ENCODE data around the gene FOXO1.

Gene FOXO1

GRCh38 chr13:40596484-40596883, 70.0 kb downstream of the FOXO1 start:
- TF ChIP-seq EP300 (IDR thresholded peaks at IDR 0.05; ENCODE audit: borderline replicate concordance) (no peak), NFIC (IDR thresholded peaks at IDR 0.05) (no peak), REST (IDR thresholded peaks at IDR 0.05; ENCODE audit: low read depth) (no peak), FOXM1 (IDR thresholded peaks at IDR 0.05; ENCODE audit: borderline replicate concordance, low read depth) (no peak), USF1 (IDR thresholded peaks at IDR 0.05) (no peak), YY1 (IDR thresholded peaks at IDR 0.05; ENCODE audit: low read depth) (no peak), TAF1 (IDR thresholded peaks at IDR 0.05; ENCODE audit: low read depth) (no peak), TEAD4 (IDR thresholded peaks at IDR 0.05) (no peak), CREB1 (IDR thresholded peaks at IDR 0.05; ENCODE audit: low read depth) (no peak), RAD21 (IDR thresholded peaks at IDR 0.05; ENCODE audit: low read depth) (no peak), EGR1 (IDR thresholded peaks at IDR 0.05) (no peak), TCF12 (IDR thresholded peaks at IDR 0.05; ENCODE audit: low read depth) (no peak), CEBPB (IDR thresholded peaks at IDR 0.05) (no peak), MAX (IDR thresholded peaks at IDR 0.05) (no peak)

GRCh38 chr13:40595693-40596092, 70.7 kb downstream of the FOXO1 start:
- TF ChIP-seq TEAD4 (IDR thresholded peaks at IDR 0.05): no peak

- TF ChIP-seq NFIC (IDR thresholded peaks at IDR 0.05): no peak
- TF ChIP-seq CEBPB (IDR thresholded peaks at IDR 0.05): no peak
- no peak for TF ChIP-seq TEAD4 (IDR thresholded peaks at IDR 0.05)
- TF ChIP-seq RAD21 (IDR thresholded peaks at IDR 0.05; ENCODE audit: low read depth): no peak
- TF ChIP-seq YY1 (IDR thresholded peaks at IDR 0.05; ENCODE audit: low read depth): no peak
- TF ChIP-seq USF1 (IDR thresholded peaks at IDR 0.05): no peak
- no peak for TF ChIP-seq TAF1 (IDR thresholded peaks at IDR 0.05; ENCODE audit: low read depth)
- TF ChIP-seq EP300 (IDR thresholded peaks at IDR 0.05; ENCODE audit: borderline replicate concordance): no peak
- TF ChIP-seq CREB1 (IDR thresholded peaks at IDR 0.05; ENCODE audit: low read depth): no peak
- TF ChIP-seq MAX (IDR thresholded peaks at IDR 0.05): no peak
Observed at GRCh38 chr13:40592035-40592434, 74.4 kb downstream of the FOXO1 start.

GRCh38 chr13:40591091-40591490, 75.3 kb downstream of the FOXO1 start:
- TF ChIP-seq NFIC (IDR thresholded peaks at IDR 0.05) (no peak), TAF1 (IDR thresholded peaks at IDR 0.05; ENCODE audit: low read depth) (no peak), REST (IDR thresholded peaks at IDR 0.05; ENCODE audit: low read depth) (no peak), USF1 (IDR thresholded peaks at IDR 0.05) (no peak), TCF12 (IDR thresholded peaks at IDR 0.05; ENCODE audit: low read depth) (no peak)

GRCh38 chr13:40590112-40590862, 76.2 kb downstream of the FOXO1 start:
- no peak for TF ChIP-seq NFIC (IDR thresholded peaks at IDR 0.05)

GRCh38 chr13:40589285-40590109, 76.9 kb downstream of the FOXO1 start:
- TF ChIP-seq FOXM1 (IDR thresholded peaks at IDR 0.05; ENCODE audit: borderline replicate concordance, low read depth): no peak
- no peak for TF ChIP-seq TEAD4 (IDR thresholded peaks at IDR 0.05)
- TF ChIP-seq CREB1 (IDR thresholded peaks at IDR 0.05; ENCODE audit: low read depth): no peak
- TF ChIP-seq CEBPB (IDR thresholded peaks at IDR 0.05): no peak
- no peak for TF ChIP-seq TAF1 (IDR thresholded peaks at IDR 0.05; ENCODE audit: low read depth)
- TF ChIP-seq USF1 (IDR thresholded peaks at IDR 0.05): no peak
- no peak for TF ChIP-seq ZBTB7A (IDR thresholded peaks at IDR 0.05; ENCODE audit: low read depth)
- no peak for TF ChIP-seq EP300 (IDR thresholded peaks at IDR 0.05; ENCODE audit: borderline replicate concordance)
- TF ChIP-seq RAD21 (IDR thresholded peaks at IDR 0.05; ENCODE audit: low read depth): no peak
- TF ChIP-seq NFIC (IDR thresholded peaks at IDR 0.05): no peak
- no peak for TF ChIP-seq EGR1 (IDR thresholded peaks at IDR 0.05)
- no peak for TF ChIP-seq YY1 (IDR thresholded peaks at IDR 0.05; ENCODE audit: low read depth)
- no peak for TF ChIP-seq TCF12 (IDR thresholded peaks at IDR 0.05; ENCODE audit: low read depth)
- TF ChIP-seq REST (IDR thresholded peaks at IDR 0.05; ENCODE audit: low read depth): no peak
- TF ChIP-seq MAX (IDR thresholded peaks at IDR 0.05): no peak
